CMK (cell line): ENCODE data around the gene PVALEF.
"Not testable (repeated sequence)": the region's sequence is repeated elsewhere in the genome, so short reads cannot be mapped to it uniquely, and the experiment has no call there.

Source experiments
- DNase-seq: peaks from one replicate; pipeline ENCODE4 v3.0.0-alpha.2; 2010; ENCODE audit warnings: low read depth

PVALEF gene

GRCh38 chr17:81144423-81144781 is 20.9 kb upstream of the PVALEF start:
- DNase-seq, result no peak

GRCh38 chr17:81146208-81146607 is 19.1 kb upstream of the PVALEF start:
- DNase-seq, result not testable (repeated sequence)

GRCh38 chr17:81147701-81148100 is 17.6 kb upstream of the PVALEF start:
- no peak for DNase-seq

GRCh38 chr17:81148571-81148970 is 16.7 kb upstream of the PVALEF start:
- no peak for DNase-seq

- DNase-seq, result no peak
These were observed 16.2 kb upstream of the PVALEF start for GRCh38 chr17:81148986-81149533.

- DNase-seq, result no peak
These were observed 14.8 kb upstream of the PVALEF start for GRCh38 chr17:81150377-81151077.

GRCh38 chr17:81151278-81151677 is 14.0 kb upstream of the PVALEF start:
- DNase-seq, result no peak

- no peak for DNase-seq
These were observed 12.9 kb upstream of the PVALEF start for GRCh38 chr17:81152288-81152828.

GRCh38 chr17:81153340-81153803 is 11.9 kb upstream of the PVALEF start:
- no peak for DNase-seq

GRCh38 chr17:81154016-81154415 is 11.3 kb upstream of the PVALEF start:
- DNase-seq, result not testable (repeated sequence)

GRCh38 chr17:81154961-81155360 is 10.3 kb upstream of the PVALEF start:
- DNase-seq, result no peak

- DNase-seq, result no peak
These were observed 8.2 kb upstream of the PVALEF start for GRCh38 chr17:81156866-81157805.

- DNase-seq, result no peak
These were observed 7.2 kb upstream of the PVALEF start for GRCh38 chr17:81157848-81158687.

GRCh38 chr17:81158688-81159590 is 6.4 kb upstream of the PVALEF start:
- no peak for DNase-seq

- DNase-seq, result no peak
These were observed 5.6 kb upstream of the PVALEF start for GRCh38 chr17:81159611-81160265.

- DNase-seq, result no peak
These were observed 5.0 kb upstream of the PVALEF start for GRCh38 chr17:81160306-81160705.

- DNase-seq, result no peak
These were observed 4.4 kb upstream of the PVALEF start for GRCh38 chr17:81160747-81161453.

GRCh38 chr17:81161536-81161935 is 3.8 kb upstream of the PVALEF start:
- no peak for DNase-seq

- no peak for DNase-seq
These were observed 3.3 kb upstream of the PVALEF start for GRCh38 chr17:81161972-81162371.
